Measurements from ENCODE around the gene LARGE1.

DNA sequence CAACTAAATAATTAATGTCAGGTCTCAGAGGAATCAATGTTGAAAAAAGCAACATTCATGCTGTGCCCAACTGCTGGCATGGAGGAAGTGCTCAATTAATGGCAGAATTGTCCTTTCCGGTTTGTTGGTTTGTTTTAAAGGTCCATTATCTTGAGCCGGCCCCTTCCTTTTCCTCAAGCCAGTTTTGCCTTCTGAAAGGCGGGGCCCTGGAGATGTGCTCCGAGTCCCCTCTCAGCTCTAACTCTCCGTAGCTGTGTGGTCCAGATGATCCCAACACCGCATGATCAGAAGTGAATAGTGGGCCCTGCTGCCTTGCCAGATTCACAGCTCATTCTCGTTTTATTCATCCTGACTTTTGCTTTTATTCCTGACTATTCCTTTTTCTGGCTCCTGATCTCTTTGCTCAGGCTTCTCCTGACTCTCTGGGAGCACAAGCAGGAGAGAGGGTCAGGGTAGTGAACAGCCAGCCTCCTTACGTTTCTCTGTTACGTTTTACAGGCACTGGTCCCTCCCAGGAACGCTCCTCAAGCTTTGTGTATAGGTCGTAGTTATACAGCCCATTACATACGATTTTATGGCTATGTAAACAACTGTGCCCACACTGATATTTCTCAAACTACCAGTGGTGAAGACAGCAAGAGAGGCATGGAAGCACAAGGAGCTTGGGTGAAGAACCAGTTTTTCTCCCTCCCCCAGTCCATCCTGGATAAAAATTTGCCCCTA is 265.9 kb downstream of the LARGE1 start:
- TF ChIP-seq EZH2 (IDR thresholded peaks at IDR 0.05; ENCODE audit: low read length, unreplicated experiment) (no peak), EZH2phosphoT487 (IDR thresholded peaks at IDR 0.05; ENCODE audit: borderline replicate concordance, low read length) (no peak)
- TF ChIP-seq, protein P1, sequence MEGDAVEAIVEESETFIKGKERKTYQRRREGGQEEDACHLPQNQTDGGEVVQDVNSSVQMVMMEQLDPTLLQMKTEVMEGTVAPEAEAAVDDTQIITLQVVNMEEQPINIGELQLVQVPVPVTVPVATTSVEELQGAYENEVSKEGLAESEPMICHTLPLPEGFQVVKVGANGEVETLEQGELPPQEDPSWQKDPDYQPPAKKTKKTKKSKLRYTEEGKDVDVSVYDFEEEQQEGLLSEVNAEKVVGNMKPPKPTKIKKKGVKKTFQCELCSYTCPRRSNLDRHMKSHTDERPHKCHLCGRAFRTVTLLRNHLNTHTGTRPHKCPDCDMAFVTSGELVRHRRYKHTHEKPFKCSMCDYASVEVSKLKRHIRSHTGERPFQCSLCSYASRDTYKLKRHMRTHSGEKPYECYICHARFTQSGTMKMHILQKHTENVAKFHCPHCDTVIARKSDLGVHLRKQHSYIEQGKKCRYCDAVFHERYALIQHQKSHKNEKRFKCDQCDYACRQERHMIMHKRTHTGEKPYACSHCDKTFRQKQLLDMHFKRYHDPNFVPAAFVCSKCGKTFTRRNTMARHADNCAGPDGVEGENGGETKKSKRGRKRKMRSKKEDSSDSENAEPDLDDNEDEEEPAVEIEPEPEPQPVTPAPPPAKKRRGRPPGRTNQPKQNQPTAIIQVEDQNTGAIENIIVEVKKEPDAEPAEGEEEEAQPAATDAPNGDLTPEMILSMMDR (conservative IDR thresholded peaks at IDR 0.05; ENCODE audit: low read depth, low read length), result no peak
